AG04449 (cell line): ENCODE measurements around the gene GSE1.

Experiments used
- CTCF ChIA-PET: fragments of 350-600 bp; formaldehyde crosslinking; extraction: SDS; loops from one replicate; lab custom pipeline; 2021; ENCODE audit warnings: antibody characterized with exemption; lab: Yijun Ruan, JAX
- POLR2A ChIA-PET: fragments of 400-600, 350-600 bp; formaldehyde crosslinking; extraction: SDS; loops from one replicate; lab custom pipeline; 2020; ENCODE audit warnings: antibody characterized with exemption, inconsistent platforms; lab: Yijun Ruan, JAX
- DNase-seq: peaks from one replicate; pipeline ENCODE4 v3.0.0-alpha.2; 2010; ENCODE audit warnings: low read depth, low spot score
- H3K4me3 ChIP-seq: 2 replicates; pipeline ENCODE4 v1.5.1; 2011; ENCODE audit warnings: low read depth, mild to moderate bottlenecking, control low read depth, low read length
- CTCF ChIP-seq: IDR thresholded peaks from one replicate; pipeline ENCODE4 v1.5.1; 2011; ENCODE audit warnings: mild to moderate bottlenecking, moderate library complexity, low read length, control low read depth, inconsistent platforms; ENCODE audit not compliant: insufficient read depth; ENCODE audit errors: missing control alignments

The GSE1 gene

GRCh38 chr16:85628265-85628556 is 15.1 kb downstream of the GSE1 start:
- DNase-seq, result no peak
- POLR2A ChIA-PET, result no interaction called here
- no peak overlapping the region for H3K4me3 ChIP-seq
- CTCF ChIA-PET, result interaction anchor here (1.4 to 9.7 kb wide), 3 partner anchors 8 to 89 kb away, joined by 3 to 119 read pairs (median 3); no protein-coding TSS in a partner anchor
- TF ChIP-seq CTCF, result no peak

GRCh38 chr16:85628645-85629044 is 15.5 kb downstream of the GSE1 start:
- ChIA-PET CTCF (interaction anchor here (1.4 to 9.7 kb wide), 2 partner anchors 8 to 12 kb away, joined by 3 to 119 read pairs; no protein-coding TSS in a partner anchor), POLR2A (no interaction called here)
- DNase-seq, result no peak
- H3K4me3 ChIP-seq, result no peak overlapping the region
- no peak for TF ChIP-seq CTCF

GRCh38 chr16:85629326-85629725 is 16.2 kb downstream of the GSE1 start:
- no peak for TF ChIP-seq CTCF
- CTCF ChIA-PET, result interaction anchor here (1.0 to 9.7 kb wide), 2 partner anchors 13 to 29 kb away, joined by 3 to 119 read pairs; no protein-coding TSS in a partner anchor
- POLR2A ChIA-PET, result no interaction called here
- H3K4me3 ChIP-seq, result no peak overlapping the region
- DNase-seq, result no peak

- TF ChIP-seq CTCF, result no peak
- no peak for DNase-seq
- no peak overlapping the region for H3K4me3 ChIP-seq
- ChIA-PET POLR2A (no interaction called here), CTCF (interaction anchor here (0.9 to 9.7 kb wide), 4 partner anchors 13 to 515 kb away, joined by 3 to 119 read pairs (median 3); no protein-coding TSS in a partner anchor)
Measured at GRCh38 chr16:85629853-85630252, 16.7 kb downstream of the GSE1 start.

- no peak for DNase-seq
- CTCF ChIA-PET, result interaction anchor here (0.9 to 9.7 kb wide), 3 partner anchors 15 to 86 kb away, joined by 3 to 119 read pairs (median 6); no protein-coding TSS in a partner anchor
- no peak for TF ChIP-seq CTCF
- H3K4me3 ChIP-seq, result no peak overlapping the region
- POLR2A ChIA-PET, result no interaction called here
Measured at GRCh38 chr16:85631230-85631629, 18.1 kb downstream of the GSE1 start.

- ChIA-PET POLR2A (no interaction called here), CTCF (interaction anchor here (9.7 kb wide), 1 partner anchor 16 kb away, joined by 119 read pairs; no protein-coding TSS in a partner anchor)
- no peak overlapping the region for H3K4me3 ChIP-seq
- no peak for TF ChIP-seq CTCF
- no peak for DNase-seq
Measured at GRCh38 chr16:85631802-85632393, 18.8 kb downstream of the GSE1 start.
